HK-2 (cell line): ENCODE data around the gene CHRNB1.

Experiments used
- DNase-seq: peaks from one replicate; pipeline ENCODE4 v3.0.0-alpha.2; 2018; ENCODE audit not compliant: unreplicated experiment

The CHRNB1 gene

GRCh38 chr17:7484067-7484918 is 39.4 kb downstream of the CHRNB1 start, which contains the start of gene POLR2A:
TSS of gene POLR2A (plus strand) at chr17:7484366.
- DNase-seq: peak; percentile 98

- no peak for DNase-seq
Observed at GRCh38 chr17:7484919-7485377, 40.1 kb downstream of the CHRNB1 start.

GRCh38 chr17:7486181-7486580 is 41.3 kb downstream of the CHRNB1 start:
- DNase-seq: no peak

GRCh38 chr17:7490144-7490543 is 45.3 kb downstream of the CHRNB1 start:
- DNase-seq: no peak

GRCh38 chr17:7491583-7491982 is 46.7 kb downstream of the CHRNB1 start:
- no peak for DNase-seq

- DNase-seq: no peak
Observed at GRCh38 chr17:7493941-7494340, 49.1 kb downstream of the CHRNB1 start.

GRCh38 chr17:7495906-7496434 is 51.1 kb downstream of the CHRNB1 start:
- DNase-seq: no peak

GRCh38 chr17:7496470-7497183 is 51.8 kb downstream of the CHRNB1 start:
- no peak for DNase-seq

GRCh38 chr17:7497228-7497627 is 52.4 kb downstream of the CHRNB1 start:
- no peak for DNase-seq

GRCh38 chr17:7497636-7498035 is 52.8 kb downstream of the CHRNB1 start:
- no peak for DNase-seq

- no peak for DNase-seq
Observed at GRCh38 chr17:7499161-7499560, 54.3 kb downstream of the CHRNB1 start.

- no peak for DNase-seq
Observed at GRCh38 chr17:7501729-7502128, 56.9 kb downstream of the CHRNB1 start.

- DNase-seq: no peak
Observed at GRCh38 chr17:7502171-7502847, 57.4 kb downstream of the CHRNB1 start.

GRCh38 chr17:7502987-7503386 is 58.1 kb downstream of the CHRNB1 start:
- DNase-seq: no peak

GRCh38 chr17:7503521-7503920 is 58.7 kb downstream of the CHRNB1 start:
- no peak for DNase-seq
